H1 (cell line): ENCODE results near the gene ELAVL1.

ENCODE experiments used
- CREB1 ChIP-seq: IDR thresholded peaks from 2 replicates; pipeline ENCODE4 v1.6.1; 2012; ENCODE audit warnings: inconsistent platforms
- EZH2 ChIP-seq: fragments of 200-600 bp; sonication (generic); IDR thresholded peaks from 2 replicates; pipeline ENCODE4 v1.7.1; 2012; ENCODE audit warnings: low read depth, mild to moderate bottlenecking, moderate library complexity, low read length, inconsistent platforms; ENCODE audit not compliant: severe bottlenecking
- RFX5 ChIP-seq: IDR thresholded peaks from 2 replicates; pipeline ENCODE4 v1.6.1; 2011; ENCODE audit warnings: low read depth, low read length, improper control_type of control experiment, borderline replicate concordance
- TAF1 ChIP-seq: IDR thresholded peaks from 2 replicates; pipeline ENCODE4 v1.6.1; 2011; ENCODE audit warnings: mild to moderate bottlenecking, low read depth, low read length
- TF ChIP-seq, protein P1 (sequence below): IDR thresholded peaks from 2 replicates; pipeline ENCODE4 v1.6.1; 2011; ENCODE audit warnings: low read length, improper control_type of control experiment

DNA sequence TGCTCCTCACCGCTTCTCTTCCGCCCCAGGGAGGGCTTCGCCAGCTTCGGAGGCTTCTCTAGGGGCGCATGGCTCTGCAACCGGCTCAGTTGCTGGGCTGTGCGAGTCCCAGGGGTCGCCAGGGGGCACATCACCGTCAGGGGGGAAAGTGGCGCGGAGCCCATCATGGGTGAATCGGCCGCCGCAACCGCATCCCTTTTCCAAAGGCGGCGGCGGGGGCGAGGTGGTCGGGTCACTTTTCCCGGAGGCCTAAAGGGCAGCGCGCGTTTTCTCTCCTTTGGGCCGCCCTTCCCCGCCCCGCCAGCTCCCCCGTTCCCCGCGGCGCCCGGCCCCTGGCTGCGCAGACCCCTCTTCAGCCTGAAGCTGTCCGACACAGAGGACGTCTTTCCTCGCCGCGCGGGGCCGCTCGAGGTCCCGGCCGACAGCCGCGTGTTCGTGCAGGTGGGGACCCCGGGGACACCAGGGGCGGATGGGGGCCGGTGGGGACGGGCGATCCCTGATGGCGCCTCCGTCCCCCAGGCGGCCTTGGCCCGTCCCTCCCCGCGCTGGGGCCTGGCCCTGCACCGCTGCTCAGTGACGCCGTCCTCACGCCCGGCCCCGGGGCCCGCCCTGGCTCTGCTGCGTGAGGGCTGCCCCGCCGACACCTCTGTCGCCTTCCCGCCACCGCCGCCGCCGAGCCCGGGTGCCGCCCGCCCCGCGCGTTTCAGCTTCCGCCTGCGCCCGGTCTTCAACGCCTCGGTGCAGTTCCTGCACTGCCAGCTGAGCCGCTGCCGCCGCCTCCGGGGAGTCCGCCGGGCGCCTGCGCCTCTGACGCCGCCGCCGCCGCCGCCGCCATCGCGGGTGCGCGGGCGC lies 89.1 kb downstream of the ELAVL1 start:
- TF ChIP-seq CREB1 (no peak), EZH2 (peak; percentile 43), RFX5 (no peak), TAF1 (no peak)
- TF ChIP-seq, protein P1, sequence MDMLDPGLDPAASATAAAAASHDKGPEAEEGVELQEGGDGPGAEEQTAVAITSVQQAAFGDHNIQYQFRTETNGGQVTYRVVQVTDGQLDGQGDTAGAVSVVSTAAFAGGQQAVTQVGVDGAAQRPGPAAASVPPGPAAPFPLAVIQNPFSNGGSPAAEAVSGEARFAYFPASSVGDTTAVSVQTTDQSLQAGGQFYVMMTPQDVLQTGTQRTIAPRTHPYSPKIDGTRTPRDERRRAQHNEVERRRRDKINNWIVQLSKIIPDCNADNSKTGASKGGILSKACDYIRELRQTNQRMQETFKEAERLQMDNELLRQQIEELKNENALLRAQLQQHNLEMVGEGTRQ, result no peak
